GM12872 (cell line): ENCODE data around the gene ACOT13.

Experiments
- CTCF ChIP-seq: IDR thresholded peaks from 3 replicates; pipeline ENCODE4 v1.5.1; 2011; ENCODE audit warnings: low read depth, mild to moderate bottlenecking, low read length, moderate library complexity; ENCODE audit not compliant: insufficient read depth

Gene ACOT13

GRCh38 chr6:24692415-24692814 is 25.5 kb downstream of the ACOT13 start:
- TF ChIP-seq CTCF = no peak

- TF ChIP-seq CTCF = no peak
These were observed 26.1 kb downstream of the ACOT13 start for GRCh38 chr6:24692848-24693592.

GRCh38 chr6:24694198-24694597 is 27.3 kb downstream of the ACOT13 start:
- TF ChIP-seq CTCF = no peak

GRCh38 chr6:24695635-24696034 is 28.8 kb downstream of the ACOT13 start:
- peak; percentile 27; the same call in 1 of the 3 replicates for TF ChIP-seq CTCF

- TF ChIP-seq CTCF = no peak
These were observed 29.2 kb downstream of the ACOT13 start for GRCh38 chr6:24696097-24696496.

GRCh38 chr6:24699521-24700359 is 32.9 kb downstream of the ACOT13 start:
- TF ChIP-seq CTCF = no peak

GRCh38 chr6:24702720-24703282 is 35.9 kb downstream of the ACOT13 start:
- no peak for TF ChIP-seq CTCF
